GM12878 (cell line): ENCODE measurements around the gene BZW1. TPM values are rescaled to one million over a fixed set of nuclear protein-coding genes. Genes with fewer than 3 reads are reported as not detected.
A peak's percentile ranks its signal among the peaks of the same experiment; 100 is the strongest.

ENCODE experiments used
- ATAC-seq: fragments of 200-7000 bp; cut with Tn5 transposase; 3 replicates; pipeline ENCODE4 v1.9.1; 2020; ENCODE audit warnings: mild to moderate bottlenecking, moderate library complexity
- BruUV-seq: library from RNA; stranded (reverse); fragments of 400-500 nt; replicated peaks from 2 replicates; lab custom pipeline; 2021; lab: Mats Ljungman, UMichigan
- CTCF ChIA-PET: fragments of 300-600 bp; sonication (Branson Sonifier 250); formaldehyde crosslinking; extraction: SDS; loops from one replicate; lab custom pipeline; 2021; ENCODE audit warnings: inconsistent platforms; lab: Yijun Ruan, JAX
- POLR2A ChIA-PET: fragments of 350-600 bp; formaldehyde crosslinking; extraction: SDS; loops from one replicate; lab custom pipeline; 2021; ENCODE audit warnings: inconsistent platforms; lab: Charles Lee
- RAD21 ChIA-PET: fragments of 300-600 bp; sonication (Branson Sonifier 250); formaldehyde crosslinking; loops from one replicate; lab custom pipeline; 2023; ENCODE audit warnings: antibody characterized with exemption; ENCODE audit not compliant: unreplicated experiment; lab: Charles Lee
- SMC1A ChIA-PET: fragments of 300-600 bp; sonication (Branson Sonifier 250); formaldehyde crosslinking; loops from one replicate; lab custom pipeline; 2023; ENCODE audit not compliant: unreplicated experiment, uncharacterized antibody; lab: Charles Lee
- DNase-seq: peaks from one replicate; pipeline ENCODE4 v3.0.0-alpha.2; 2011; ENCODE audit warnings: low read depth, low spot score
- FAIRE-seq: peaks from 3 replicates; lab custom pipeline; 2011; peaks lifted over from hg19 to GRCh38; lab: Jason Lieb, UNC
- H2AFZ ChIP-seq: 2 replicates; pipeline ENCODE4 v1.6.0; 2011; ENCODE audit warnings: low read depth, low read length, control low read depth; ENCODE audit not compliant: control insufficient read depth
- H3K27ac ChIP-seq: 2 replicates; pipeline ENCODE4 v1.5.1; 2011; ENCODE audit warnings: control low read depth; ENCODE audit not compliant: control insufficient read depth, insufficient read depth
- H3K27me3 ChIP-seq, 2 experiments: replicated peaks in 1 of 2; 2 replicates each; pipeline versions ENCODE4 v1.6.0 to v1.6.1; 2011; ENCODE audit warnings: low read length in 1 of 2; ENCODE audit not compliant: control insufficient read depth in 2 of 2, insufficient read depth in 2 of 2
- H3K36me3 ChIP-seq, 2 experiments: 2 replicates each; pipeline ENCODE4 v1.5.1; 2011; ENCODE audit warnings: low read length in 1 of 2; ENCODE audit not compliant: control insufficient read depth in 2 of 2, insufficient read depth in 2 of 2
- H3K4me1 ChIP-seq: 2 replicates; pipeline ENCODE4 v1.6.1; 2011; ENCODE audit warnings: mild to moderate bottlenecking, low read length, moderate library complexity, mixed read lengths; ENCODE audit not compliant: control insufficient read depth, insufficient read depth
- H3K4me2 ChIP-seq: 2 replicates; pipeline ENCODE4 v1.6.0; 2011; ENCODE audit warnings: control low read depth; ENCODE audit not compliant: control insufficient read depth, insufficient read depth
- H3K4me3 ChIP-seq: fragments of 200-600 bp; sonication (generic); 2 replicates; pipeline ENCODE4 v1.5.1; 2016
- H3K79me2 ChIP-seq: 2 replicates; pipeline ENCODE4 v1.6.0; 2011; ENCODE audit warnings: low read length; ENCODE audit not compliant: control insufficient read depth, insufficient read depth
- H3K9ac ChIP-seq: 2 replicates; pipeline ENCODE4 v1.8.0; 2011; ENCODE audit warnings: low read length, control low read depth, mixed read lengths; ENCODE audit not compliant: control insufficient read depth, insufficient read depth
- H3K9me3 ChIP-seq: replicated peaks from 3 replicates; pipeline ENCODE4 v1.5.1; 2011; ENCODE audit warnings: mild to moderate bottlenecking, low read length; ENCODE audit not compliant: control insufficient read depth, insufficient read depth
- H4K20me1 ChIP-seq: 2 replicates; pipeline ENCODE4 v1.6.0; 2011; ENCODE audit not compliant: control insufficient read depth, insufficient read depth
- NFXL1 ChIP-seq: fragments of 450-650 bp; IDR thresholded peaks from 2 replicates; pipeline ENCODE4 v1.6.1; 2017; ENCODE audit warnings: antibody characterized with exemption, mild to moderate bottlenecking, borderline replicate concordance
- POLR2AphosphoS5 ChIP-seq: IDR thresholded peaks from 2 replicates; pipeline ENCODE4 v1.6.1; 2011; ENCODE audit warnings: mild to moderate bottlenecking, low read length, inconsistent platforms
- WGBS: methylation state at CpG from one replicate; pipeline ENCODE4 v1.1.6; 2016; ENCODE audit warnings: low lambda C conversion rate; ENCODE audit not compliant: insufficient replicate concordance, insufficient coverage; ENCODE audit errors: missing lambda C conversion rate; 5-methylcytosine and 5-hydroxymethylcytosine counted together
- in situ Hi-C: fragments of 300-500 bp; cut with MboI; formaldehyde crosslinking; loops from 9 replicates; pipeline ENCODE4 v1.14.3; 2018; ENCODE audit warnings: mixed read lengths
- intact Hi-C: fragments of 100-400 bp; cut with micrococcal nuclease; formaldehyde crosslinking; loops from one replicate; pipeline ENCODE4 v1.14.2; 2022; ENCODE audit not compliant: unreplicated experiment
- polyA plus RNA-seq, 11 experiments: library from polyadenylated mRNA; depleted of rRNA in 4 of 11; unstranded in 6 of 11; stranded (reverse) in 5 of 11; fragments of >200 nt; fragmentation: Nextera tagmentation in 4 of 11; fragmentation: Illumina TruSeq in 1 of 11; extraction: Ambion mirVana in 4 of 11; extraction: Trizol in 1 of 11; gene quantifications; 1 replicate in 1 of 11; 2 replicates in 10 of 11; pipeline versions ENCODE4 v1.2.1 to v1.2.3, GENCODE V29; 2011 to 2016; ENCODE audit warnings: inconsistent platforms in 2 of 11, missing spikeins in 2 of 11, low read depth in 1 of 11
- total RNA-seq, 4 experiments: library from RNA; depleted of rRNA in 3 of 4; stranded (reverse); fragments of >200 nt in 3 of 4; fragmentation: Illumina TruSeq in 1 of 4; extraction: Trizol in 1 of 4; gene quantifications; 2 replicates each; pipeline versions ENCODE4 v1.2.1 to v1.2.3, GENCODE V29; 2013 to 2021
- TF ChIP-seq, protein P1 (sequence below): fragments of 450-650 bp; IDR thresholded peaks from 2 replicates; pipeline ENCODE4 v1.6.1; 2016; ENCODE audit warnings: mild to moderate bottlenecking, moderate library complexity, borderline replicate concordance

BZW1 gene
- total and polyA plus RNA-seq, 10 of the 15 experiments (the other 5 are each of a cell fraction or from before 2014, with no cell fraction given), result 186 to 349 (median 269) TPM

DNA sequence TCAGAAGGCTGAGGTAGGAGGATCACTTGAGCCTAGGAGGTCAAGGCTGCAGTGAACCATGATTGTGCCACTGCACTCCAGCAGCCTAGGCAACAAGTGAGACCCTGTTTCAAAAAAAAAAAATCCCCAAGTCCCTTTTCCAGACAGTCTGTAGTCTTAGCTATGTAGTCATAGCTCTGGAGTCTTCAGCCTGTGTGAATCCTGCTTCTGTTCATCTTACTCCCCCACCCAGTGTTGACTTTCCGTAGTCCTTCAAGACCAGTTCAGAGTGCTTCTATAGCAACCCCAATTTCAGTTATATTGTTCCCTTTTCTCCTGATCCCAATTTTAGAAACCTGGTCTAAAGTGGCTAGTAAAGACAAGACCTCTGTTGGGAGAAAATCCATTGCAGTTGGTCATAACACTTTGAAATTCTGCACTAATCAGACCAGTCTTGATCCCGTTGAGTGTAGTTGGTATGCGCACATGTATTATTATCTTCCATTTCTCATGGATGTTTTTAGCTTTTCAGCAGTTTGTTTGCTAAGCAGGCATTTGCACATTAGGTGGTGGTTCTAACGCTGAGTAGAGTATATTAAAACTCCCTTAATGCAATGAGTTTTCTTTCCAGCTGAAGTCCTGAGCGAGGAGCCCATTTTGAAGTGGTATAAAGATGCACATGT is 9.0 kb downstream of the BZW1 start:
- Histone ChIP-seq H3K27ac (no peak overlapping the region), H3K27me3 (no peaks in the 10 kb centered on the region), H3K4me3 (no peak overlapping the region), H3K4me1 (no peaks in the 10 kb centered on the region), H3K9me3 (no peaks in the 10 kb centered on the region), H3K4me2 (no peak overlapping the region), H2AFZ (no peak overlapping the region), H3K9ac (no peak overlapping the region), H3K79me2 (peaks cover 9% of the 10 kb centered on the region), H3K36me3 (peaks cover 11 to 25% of the 10 kb centered on the region in 2 experiments), H4K20me1 (no peaks in the 10 kb centered on the region)
- DNase-seq (no peak), ATAC-seq (no peak; the same call in 2 of the 3 replicates), FAIRE-seq (no peak)
- ChIA-PET RAD21 (no interaction called here), POLR2A (no interaction called here), SMC1A (no interaction called here), CTCF (no interaction called here)
- 96% methylated on average over 5 of the region's 5 CpGs for WGBS
- BruUV-seq, result no TSS peak
- TF ChIP-seq, protein P1, sequence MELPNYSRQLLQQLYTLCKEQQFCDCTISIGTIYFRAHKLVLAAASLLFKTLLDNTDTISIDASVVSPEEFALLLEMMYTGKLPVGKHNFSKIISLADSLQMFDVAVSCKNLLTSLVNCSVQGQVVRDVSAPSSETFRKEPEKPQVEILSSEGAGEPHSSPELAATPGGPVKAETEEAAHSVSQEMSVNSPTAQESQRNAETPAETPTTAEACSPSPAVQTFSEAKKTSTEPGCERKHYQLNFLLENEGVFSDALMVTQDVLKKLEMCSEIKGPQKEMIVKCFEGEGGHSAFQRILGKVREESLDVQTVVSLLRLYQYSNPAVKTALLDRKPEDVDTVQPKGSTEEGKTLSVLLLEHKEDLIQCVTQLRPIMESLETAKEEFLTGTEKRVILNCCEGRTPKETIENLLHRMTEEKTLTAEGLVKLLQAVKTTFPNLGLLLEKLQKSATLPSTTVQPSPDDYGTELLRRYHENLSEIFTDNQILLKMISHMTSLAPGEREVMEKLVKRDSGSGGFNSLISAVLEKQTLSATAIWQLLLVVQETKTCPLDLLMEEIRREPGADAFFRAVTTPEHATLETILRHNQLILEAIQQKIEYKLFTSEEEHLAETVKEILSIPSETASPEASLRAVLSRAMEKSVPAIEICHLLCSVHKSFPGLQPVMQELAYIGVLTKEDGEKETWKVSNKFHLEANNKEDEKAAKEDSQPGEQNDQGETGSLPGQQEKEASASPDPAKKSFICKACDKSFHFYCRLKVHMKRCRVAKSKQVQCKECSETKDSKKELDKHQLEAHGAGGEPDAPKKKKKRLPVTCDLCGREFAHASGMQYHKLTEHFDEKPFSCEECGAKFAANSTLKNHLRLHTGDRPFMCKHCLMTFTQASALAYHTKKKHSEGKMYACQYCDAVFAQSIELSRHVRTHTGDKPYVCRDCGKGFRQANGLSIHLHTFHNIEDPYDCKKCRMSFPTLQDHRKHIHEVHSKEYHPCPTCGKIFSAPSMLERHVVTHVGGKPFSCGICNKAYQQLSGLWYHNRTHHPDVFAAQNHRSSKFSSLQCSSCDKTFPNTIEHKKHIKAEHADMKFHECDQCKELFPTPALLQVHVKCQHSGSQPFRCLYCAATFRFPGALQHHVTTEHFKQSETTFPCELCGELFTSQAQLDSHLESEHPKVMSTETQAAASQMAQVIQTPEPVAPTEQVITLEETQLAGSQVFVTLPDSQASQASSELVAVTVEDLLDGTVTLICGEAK, result no peak
- TF ChIP-seq POLR2AphosphoS5 (peak; percentile 83), NFXL1 (no peak)
- intact Hi-C loops (no loop called here), in situ Hi-C loops (no loop called here)
